GM19372 (cell line): Measurements from ENCODE around the gene SLC8A2.
"Not testable (repeated sequence)": the region's sequence is repeated elsewhere in the genome, so short reads cannot be mapped to it uniquely, and the experiment has no call there.

Experiments
- ATAC-seq: cut with Tn5 transposase; IDR thresholded peaks from one replicate; pipeline ENCODE4 v1.9.1; 2021; ENCODE audit warnings: mild to moderate bottlenecking, low read depth, moderate library complexity; ENCODE audit not compliant: unreplicated experiment

The SLC8A2 gene

DNA sequence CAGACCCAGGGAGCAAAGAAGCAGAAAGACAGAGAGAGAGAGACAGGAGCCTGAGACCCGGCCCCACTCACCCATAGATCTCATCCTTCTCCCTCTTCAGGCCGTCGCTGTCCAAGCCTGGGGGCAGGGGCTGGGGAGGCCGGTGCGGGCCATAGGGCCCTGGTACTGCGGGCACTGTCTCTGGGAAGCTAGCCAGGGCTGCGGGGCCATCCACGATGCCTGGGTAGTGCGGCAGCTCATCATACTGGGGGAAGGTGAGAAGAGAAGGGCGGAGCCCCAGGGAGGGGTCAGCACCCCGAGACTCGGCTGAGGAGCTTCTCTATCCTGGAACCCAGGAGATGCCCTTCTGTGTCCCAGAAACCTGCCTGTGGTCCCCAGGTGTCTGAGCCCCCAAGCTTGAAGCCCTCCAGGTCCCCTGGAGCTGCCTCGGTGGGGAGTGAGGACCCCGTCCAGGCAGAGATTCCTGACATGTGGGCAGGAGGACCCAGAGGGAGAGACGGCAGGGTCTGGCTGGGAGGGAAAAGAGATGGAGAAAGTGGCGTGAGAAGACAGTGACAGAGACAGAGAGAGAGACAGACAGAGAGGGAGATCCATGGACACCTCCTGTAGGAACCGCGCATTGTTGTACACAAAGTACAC is 54.5 kb downstream of the SLC8A2 start:
- no peak for ATAC-seq

DNA sequence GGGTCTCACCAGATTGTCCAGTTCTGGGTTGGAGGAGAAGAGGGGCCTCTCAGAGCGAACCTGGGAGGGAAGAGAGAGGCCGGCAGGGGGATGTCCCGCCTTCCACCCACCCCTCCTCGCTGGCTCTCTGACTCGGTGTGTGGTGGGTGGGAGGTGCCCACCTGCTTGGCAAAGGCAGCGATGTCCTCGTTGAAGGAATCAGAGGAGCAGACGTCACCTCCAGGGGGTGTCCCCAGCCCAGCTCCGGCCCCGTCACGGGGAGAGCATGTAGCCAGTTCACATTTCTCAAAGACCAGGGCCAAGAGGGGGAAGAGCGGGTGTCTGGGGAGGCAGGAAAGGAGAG is 55.1 kb downstream of the SLC8A2 start:
- ATAC-seq: no peak

DNA sequence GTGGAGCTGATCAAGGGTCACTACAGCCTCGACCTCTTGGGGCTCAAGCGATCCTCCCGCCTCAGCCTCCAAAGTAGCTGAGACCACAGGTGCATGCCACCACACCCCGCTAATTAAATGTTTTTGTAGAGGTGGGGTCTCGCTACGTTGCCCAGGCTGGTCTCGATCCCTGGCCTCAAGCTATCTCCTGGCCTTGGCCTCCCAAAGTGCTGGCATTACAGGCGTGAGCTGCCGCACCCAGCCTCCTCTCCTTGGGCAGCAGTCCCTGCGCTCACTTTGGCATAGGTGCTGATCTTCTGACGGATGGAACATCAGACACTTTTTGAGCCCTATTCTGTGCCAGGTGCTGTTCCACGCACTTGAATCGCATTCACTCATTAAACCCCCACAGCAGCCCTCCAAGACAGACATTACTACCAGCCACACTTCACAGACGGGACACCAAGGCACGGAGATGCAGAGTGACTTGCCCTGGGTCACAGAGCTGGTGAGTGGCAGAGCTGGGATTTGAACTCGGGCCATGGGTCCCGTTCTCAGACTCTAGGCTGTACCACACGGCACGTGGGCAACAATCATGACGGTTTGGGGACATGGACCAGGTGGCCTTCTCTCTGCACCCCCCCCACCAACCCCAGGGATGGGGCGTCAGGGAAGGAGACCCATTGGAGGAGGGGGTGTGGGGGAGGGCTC is 55.6 kb downstream of the SLC8A2 start:
- ATAC-seq: no peak

DNA sequence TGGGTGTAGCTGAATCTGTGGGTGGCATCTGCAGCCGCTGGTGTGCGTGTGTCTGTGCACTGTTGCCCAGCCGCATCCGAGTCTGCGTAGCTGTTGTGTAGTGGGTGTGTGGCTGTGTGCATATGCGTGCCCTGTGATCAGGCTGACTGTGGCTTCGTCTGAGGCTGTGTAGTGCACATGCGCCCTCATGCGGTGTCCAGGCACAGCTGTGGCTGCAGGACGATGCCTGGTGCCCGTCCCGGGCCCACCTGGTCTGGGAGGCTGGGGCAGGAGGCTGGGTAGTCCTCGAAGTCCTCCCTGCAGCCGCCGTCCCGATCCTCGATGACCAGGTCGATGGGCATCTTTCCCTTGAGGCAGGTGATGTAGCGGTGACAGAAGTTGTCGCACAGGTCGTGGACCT is 57.2 kb downstream of the SLC8A2 start:
- no peak for ATAC-seq

DNA sequence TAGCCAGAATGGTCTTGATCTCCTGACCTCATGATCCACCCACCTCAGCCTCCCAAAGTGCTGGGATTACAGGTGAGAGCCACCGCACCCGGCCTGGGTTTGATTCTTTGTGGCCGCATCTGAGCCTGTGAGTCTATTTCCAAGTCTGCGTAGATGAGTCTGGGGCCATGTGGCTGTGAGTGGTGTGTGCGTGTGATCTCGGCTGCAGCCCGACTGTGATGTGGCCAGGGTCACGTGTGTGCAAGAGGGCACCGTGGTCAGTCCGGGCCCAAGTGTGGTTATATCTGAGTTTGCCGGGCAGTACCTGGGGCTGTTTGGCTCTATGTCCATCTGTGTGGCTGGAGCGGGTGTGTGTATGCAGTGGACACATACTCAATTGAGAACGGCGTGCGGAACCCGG is 57.8 kb downstream of the SLC8A2 start:
- ATAC-seq: no peak

DNA sequence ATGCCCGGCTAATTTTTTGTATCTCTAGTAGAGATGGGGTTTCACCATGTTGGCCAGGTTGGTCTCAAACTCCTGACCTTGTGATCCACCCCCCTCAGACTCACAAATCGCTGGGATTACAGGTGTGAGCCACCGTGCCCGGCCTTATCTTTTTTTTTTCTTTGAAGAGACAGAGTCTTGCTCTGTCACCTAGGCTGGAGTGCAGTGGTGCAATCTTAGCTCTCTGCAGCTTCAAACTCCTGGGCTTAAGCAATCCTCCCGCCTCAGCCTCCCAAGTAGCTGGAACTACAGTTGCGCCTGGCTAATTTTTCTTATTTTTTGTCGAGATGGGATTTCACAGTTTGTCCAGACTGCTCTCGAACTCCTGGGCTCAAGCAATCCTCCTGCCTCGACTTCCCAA is 60.0 kb downstream of the SLC8A2 start:
- not testable (repeated sequence) for ATAC-seq

DNA sequence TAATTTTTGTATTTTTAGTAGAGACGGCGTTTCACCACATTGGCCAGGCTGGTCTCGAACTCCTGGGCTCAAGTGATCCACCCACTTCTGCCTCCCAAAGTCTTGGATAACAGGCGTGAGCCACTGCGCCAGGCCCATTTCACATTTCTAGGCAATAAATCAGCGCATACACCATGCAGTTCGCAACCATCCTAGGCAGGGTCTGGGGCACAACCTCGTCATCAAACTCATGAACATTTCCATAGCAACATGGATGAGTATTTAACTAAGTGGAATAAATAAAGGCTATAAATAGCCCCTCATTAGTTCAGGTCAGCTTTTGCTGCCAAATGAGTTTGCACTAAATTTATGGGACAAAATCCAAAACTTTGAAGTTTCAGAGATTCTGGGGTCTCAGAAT is 60.6 kb downstream of the SLC8A2 start:
- ATAC-seq: no peak

DNA sequence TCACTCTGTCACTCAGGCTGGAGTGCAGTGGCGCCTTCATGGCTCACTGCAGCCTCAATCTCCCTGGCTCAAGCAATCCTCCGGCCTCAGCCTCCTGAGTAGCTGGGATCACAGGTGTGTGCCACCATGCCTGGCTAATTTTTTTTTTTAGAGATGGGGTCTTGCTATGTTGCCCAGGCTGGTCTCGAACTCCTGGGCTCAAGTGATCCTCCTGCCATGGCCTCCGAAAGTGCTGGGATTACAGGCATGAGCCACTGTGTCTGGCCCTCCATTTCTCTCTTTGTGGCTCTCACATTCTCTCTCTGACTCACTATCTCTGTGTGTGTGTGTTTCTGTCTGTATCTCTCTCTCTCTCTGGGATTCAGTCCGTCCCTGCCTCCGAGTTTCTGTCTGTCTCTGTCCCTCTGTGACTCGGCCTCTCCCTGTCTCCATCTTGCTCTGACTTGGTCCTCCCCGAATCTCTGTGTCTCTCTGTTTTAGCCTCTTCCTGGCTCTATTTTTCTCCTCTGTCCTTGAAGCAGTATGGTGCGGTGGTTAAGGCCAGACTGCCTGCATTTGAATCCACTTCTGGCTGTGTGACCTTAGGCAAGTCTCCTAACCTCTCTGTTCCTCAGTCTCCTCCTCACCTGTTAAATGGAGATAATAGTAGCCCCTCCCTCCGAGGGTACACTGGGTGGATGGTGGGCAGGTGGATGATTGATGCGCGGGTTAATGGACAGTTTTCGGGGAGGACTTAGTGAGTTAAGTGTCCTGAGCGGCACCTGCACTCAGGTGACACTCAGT is 63.3 kb downstream of the SLC8A2 start:
- ATAC-seq: no peak

DNA sequence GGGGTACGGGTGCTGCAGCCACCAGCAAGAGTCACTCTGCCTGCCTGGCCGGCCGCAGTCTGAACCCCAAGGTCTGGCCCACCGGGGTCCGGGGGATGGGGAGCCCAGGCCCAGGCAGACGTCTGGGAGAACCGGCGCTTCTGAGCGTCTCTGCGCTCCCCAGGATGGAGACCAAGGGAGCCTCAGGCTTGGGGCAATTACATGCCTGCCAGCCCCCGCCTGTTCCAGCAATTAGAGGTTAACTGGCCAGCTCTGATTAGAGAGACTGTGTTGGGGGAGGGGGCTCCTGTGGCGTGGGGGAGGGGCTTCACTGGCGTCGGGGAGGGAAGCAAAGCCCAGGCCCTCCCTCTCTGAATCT is 64.3 kb downstream of the SLC8A2 start:
- ATAC-seq: no peak

DNA sequence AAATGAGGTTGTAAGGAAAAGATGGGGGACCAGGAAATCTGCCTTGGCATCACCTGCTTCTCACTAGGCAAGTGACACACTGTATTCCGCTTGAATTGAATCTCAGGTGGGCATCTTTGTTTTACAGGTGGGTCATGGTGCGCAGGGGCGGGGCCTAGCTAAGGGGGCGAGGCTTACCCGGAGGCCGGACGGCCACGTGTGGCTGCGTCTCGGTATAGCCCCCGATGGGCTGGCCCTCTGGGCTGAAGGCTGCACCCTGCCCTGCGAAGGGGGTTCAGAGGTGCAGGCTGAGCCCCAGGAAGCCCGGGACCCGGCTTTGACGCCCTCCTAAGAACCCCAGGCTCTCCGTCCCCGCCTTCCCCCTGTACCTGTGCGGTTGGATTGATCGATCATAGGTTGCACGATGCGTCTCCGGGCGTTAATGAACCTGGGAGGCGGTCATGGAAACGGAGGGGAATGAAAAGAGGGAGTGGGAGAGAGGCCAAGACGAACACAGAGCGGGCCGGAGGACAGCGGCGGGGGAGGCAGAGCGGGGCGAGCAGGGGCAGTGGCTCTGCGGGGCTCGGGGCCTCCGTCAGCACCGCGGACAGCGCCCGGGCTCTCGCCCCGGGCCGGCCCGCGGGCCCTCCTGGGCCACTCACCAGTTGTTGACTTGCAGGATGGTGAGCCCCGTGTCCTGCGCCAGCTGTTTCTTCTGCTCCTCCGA is 64.8 kb downstream of the SLC8A2 start:
- ATAC-seq: no peak

DNA sequence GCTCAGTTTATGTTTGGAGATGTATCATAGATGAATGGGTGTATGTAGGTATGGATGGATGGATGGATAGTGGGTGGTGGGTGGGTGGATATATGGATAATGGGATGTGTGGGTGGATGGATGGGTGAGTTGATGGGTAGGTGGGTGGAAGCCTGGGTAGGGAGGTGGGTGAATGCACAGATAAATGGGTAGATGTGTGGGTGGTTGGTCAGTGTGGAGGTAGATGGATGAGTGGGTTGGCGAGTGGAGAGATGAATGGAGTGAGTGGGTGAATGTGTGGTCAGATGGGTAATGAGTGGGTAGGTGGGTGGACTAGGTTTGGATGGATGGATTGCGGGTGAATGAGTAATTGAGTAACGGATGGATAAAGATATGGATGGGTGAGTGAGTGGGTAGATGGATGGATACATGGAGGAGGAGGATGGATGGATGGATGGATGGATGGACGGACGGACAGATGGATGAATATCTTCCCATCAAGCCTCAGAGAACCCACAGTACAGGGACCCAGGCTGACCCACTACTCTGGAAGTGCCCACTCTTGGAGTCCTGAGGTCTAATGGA is 65.8 kb downstream of the SLC8A2 start:
- ATAC-seq: no peak

DNA sequence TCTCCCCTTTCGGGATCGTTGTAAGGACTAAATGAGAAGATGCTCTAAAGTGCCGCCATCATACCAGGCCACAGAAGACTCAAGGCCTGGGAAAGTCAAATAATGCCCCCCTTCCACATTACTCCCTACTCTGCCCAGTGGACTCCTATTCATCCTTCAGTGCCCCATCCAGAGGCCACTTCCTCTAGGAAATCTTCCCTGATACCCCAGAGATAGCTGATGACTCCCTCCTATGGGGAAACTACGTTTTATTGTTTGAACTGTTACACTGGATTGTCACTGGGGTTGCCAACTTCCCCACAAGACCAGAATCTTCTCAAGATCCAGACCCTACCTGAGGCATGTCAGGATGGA is 66.5 kb downstream of the SLC8A2 start:
- ATAC-seq: no peak

DNA sequence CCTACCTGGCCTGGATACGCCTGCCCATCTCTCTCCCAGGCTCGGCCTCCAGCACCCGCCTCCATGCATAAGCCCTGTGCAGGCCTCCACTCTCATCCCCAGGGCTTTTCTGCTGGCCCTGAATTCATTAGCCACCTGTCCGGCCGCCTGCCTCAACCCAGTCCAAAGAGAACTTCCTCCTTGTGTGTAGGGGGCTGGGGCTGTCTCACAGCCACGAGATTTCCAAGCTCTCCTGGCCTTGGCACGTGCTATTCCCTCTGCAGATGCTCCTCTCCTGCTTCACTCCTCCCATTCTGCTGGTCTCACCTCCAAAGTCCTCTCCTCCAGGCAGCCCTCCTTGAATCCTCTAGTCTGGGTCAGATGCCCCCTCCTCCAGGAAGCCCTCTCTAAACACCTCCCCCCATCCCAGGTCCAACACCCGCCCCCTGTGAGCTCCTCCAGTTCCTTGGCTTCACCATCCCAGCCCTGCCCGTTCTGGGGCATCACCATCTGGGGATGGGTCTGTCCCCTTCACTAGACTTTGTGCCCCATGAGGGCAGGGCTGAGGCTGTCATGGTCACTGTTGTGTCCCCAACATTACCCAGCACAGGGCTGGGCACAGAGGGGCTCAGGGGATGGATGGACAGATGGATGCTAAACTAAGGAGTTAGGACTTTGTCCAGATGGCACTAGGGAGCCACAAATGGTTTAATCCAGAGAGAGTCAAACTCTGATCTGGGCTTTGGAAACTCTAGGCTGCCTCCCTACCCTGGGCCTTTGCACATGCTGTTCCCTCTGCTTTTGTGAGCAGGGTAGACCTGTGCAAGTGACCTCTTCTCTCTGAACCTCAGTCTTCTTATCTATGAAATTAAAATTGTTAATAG is 67.1 kb downstream of the SLC8A2 start:
- no peak for ATAC-seq

DNA sequence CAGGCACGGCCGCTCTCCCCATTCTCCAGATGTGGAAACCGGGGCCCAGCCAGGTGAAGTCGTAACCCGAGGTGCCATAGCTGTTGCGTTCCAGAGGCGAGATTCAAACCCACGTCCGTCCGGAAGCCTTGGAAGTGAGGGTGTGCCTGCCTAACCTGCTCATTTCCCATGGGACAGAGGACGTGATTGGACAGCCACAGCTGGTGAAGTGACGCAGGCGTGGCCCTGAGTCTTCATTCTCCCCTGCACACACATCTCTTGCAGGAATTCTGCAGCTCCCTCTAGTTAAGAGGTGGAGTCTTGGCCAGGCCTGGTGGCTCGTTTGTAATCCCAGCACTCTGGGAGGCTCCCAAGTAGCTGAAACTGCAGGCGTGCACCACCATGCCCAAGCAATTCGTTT is 69.2 kb downstream of the SLC8A2 start:
- no peak for ATAC-seq

DNA sequence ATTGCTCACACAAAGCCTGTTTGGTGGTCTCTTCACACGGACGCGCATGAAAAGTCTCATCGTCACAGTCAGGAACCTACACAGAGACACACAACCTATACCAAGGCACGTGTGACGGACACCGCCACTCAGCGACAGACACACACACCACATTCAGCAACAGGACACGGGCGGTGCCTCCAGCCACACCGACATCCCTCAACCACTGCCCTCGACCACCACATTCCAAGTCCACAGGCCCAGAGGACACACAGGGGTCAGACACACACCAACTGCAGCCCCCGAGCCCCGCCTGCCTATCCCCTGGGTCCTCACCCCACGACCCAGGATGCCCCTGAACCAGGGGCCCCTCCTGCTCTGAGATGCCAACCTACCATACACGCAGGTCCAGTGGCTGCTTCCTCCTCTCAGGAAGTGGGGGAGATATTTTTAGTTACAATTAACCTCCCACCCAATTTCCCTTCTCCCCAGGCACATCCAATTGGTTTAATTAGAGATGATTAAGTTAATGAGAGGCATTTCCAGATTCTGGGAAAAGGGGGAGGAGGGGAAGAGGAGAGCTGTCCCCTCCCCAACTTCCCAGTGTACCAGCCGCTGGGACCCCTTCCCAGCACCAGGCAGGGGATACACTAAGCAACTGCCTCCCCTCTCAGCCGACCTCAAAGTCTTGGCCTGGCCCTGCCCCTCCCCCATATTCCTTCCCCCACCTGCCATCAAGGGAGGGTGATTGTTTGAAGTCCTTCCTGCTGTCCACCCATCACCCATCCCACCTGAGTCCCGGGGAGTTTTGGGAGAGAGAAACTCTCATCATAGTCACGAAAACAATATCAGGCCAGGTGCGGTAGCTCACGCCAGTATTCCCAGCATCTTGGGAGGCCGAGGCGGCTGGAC is 72.7 kb downstream of the SLC8A2 start:
- no peak for ATAC-seq

DNA sequence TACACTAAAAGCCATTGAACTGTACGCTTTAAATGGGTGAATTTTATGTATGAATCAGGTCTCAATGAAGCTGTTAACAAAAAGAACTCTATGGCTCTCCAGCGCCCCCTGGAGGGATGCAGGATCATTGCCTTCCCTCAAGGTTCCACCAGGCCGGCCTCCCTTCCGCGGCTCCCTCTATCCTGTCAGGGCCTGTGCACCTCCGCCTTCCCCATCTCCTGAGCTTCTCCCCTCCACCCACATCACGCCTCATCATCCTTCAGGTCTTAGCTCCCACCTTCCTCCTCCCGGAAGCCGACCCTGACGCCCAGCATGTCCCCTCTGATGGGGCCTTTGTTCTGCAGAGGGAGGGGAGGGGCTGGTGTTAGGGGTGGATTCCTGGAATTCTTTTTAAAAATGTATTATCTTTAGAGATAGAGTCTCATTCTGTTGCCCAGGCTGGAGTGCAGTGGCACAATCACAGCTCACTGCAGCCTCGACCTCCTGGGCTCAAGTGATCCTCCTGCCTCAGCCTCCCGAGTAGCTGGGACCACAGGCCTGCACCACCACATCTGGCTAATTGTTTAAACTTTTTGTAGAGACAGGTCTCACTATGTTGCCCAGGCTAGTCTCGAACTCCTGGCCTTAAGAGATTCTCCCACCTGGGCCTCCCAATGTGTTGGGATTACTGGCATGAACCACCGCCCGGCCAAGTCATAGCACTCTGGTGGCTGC is 80.0 kb downstream of the SLC8A2 start:
- ATAC-seq: no peak

DNA sequence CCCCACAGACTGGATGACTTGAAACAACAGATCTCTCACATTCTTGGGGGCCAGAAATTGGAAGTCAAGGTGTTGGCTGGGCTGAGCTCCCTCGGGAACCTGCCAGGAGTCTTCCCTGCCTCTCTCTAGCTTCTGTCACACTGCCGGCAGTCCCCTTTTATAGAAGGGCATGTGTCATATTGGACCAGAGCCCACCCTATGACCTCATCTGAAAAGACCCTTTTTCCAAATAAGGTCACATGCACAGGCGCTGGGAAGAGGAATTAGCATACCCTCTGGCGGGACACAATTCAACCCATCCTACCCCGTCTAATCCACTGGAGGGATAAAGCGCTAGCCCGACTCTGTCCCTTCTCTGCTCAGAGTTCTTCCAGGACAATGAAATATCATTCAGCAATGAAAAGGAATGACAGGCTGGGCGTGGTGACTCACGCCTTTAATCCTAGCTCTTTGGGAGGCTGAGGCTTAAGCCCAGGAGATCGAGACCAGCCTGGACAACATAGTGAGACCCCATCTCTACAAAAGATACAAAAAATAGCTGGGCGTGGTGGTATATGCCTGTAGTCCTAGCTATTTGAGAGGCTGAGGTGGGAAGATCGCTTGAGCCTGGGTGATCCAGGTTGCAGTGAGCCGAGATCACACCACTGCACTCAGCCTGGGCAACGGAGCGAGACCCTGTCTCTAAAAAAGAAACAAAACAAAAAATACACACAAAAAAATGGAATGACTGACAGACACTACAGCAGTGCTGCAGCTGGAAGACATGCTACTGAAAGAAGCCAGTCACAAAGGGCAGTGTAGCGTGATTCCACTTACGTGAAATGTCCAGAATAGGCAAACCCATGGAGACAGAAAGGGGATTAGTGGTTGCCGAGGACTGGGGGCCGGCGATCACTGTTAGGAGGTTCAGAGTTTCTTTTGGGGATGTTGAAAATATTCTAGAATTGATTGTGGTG is 80.9 kb downstream of the SLC8A2 start:
- ATAC-seq: no peak
